Ammon's horn (tissue), 1 donor: Measurements from ENCODE around the gene EFNA2.

Source experiments
- DNase-seq: peaks from one replicate; pipeline ENCODE4 v3.0.0-alpha.2; 2016; ENCODE audit warnings: low spot score

Gene EFNA2

DNA sequence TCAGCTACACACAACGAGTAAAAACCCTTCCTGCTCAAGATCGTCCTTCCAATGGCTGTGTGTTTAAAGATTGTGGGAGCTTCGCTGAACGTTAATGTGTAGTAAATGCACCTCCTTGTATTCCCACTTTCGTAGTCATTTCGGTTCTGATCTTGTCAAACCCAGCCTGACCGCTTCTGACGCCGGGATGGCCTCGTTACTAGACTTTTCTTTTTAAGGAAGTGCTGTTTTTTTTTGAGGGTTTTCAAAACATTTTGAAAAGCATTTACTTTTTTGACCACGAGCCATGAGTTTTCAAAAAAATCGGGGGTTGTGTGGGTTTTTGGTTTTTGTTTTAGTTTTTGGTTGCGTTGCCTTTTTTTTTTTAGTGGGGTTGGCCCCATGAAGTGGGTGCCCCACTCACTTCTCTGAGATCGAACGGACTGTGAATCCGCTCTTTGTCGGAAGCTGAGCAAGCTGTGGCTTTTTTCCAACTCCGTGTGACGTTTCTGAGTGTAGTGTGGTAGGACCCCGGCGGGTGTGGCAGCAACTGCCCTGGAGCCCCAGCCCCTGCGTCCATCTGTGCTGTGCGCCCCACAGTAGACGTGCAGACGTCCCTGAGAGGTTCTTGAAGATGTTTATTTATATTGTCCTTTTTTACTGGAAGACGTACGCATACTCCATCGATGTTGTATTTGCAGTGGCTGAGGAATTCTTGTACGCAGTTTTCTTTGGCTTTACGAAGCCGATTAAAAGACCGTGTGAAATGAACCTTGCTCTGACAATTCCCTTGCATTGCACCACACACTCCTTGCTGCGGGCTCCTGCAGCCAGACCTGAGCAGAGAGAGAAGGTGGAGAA is 13.0 kb upstream of the EFNA2 start:
- peak; percentile 57 for DNase-seq

DNA sequence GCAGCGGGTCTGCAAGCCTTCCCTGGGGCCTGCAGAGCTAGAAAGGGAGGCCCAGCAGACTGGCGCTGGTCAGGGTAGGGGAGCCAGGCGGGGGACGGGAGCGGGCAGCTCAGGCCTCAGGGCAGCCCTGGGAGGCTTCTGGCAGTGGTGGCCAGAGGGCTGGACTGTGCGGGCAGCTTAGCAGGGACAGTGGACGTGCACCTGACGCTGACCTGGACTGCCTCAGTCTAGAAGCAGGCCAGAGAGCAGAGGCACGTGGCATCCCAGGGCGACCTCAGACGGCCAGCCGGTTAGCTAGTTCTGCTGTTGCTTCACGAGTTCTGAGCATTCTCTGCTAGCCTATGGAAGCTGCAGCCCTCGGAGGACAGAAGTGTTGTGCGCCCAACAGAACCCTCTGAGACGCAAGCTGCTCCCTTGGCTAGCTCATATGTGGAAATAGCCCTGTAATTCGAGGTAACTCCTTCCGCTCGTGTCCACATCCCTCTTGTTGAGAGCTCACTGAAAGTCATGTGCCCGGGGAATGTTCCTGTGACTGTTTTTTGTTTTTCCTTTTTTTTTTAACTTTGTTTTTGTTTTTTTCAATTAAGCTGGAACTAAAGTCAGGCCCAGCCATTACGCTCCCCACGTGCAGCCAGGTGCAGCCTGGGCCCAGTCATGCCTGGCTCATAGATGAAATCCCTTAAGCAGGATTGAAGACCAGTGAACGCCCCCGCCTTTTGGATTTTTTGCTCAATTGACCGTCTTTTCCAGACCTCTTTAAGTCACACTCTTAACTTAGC is 12.2 kb upstream of the EFNA2 start:
- DNase-seq: no peak

DNA sequence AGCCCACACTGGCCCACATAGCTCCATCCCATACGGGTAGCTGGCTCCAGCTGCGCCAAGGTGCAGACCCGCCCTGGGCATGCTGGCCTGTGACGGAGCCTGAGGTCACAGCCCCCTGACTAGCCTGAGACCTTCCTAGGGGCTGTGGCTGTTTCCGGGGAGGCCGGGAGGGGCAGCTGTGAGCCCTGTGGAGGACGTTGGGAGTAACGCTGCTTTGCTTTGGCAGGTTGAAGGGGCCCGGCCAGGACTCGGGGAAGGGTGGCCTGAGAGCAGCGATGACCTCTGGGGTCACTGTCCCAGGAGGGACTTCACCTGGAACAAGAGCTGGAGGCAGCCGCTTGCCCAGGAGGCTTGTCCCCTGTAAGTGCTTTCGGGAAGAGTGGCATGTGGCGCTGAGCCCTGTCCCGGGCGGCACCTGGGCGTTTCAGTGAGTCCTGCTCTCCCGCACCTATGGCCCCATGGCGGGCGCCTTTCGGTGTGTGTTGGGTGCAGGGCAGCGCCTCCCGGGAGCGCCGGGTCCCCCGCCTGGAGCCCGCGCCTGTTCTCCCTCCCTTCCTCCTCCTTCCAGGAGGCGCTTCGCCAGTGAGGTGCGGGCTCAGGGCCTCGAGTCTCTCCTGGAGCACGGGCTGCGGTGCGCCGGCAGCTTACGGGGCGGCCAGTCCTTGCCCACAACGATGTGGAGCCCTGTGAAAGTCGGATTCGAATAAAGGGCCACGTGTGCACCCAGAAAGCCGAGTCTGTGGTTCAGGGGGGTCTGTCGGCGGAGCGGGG is 11.4 kb upstream of the EFNA2 start:
- no peak for DNase-seq

DNA sequence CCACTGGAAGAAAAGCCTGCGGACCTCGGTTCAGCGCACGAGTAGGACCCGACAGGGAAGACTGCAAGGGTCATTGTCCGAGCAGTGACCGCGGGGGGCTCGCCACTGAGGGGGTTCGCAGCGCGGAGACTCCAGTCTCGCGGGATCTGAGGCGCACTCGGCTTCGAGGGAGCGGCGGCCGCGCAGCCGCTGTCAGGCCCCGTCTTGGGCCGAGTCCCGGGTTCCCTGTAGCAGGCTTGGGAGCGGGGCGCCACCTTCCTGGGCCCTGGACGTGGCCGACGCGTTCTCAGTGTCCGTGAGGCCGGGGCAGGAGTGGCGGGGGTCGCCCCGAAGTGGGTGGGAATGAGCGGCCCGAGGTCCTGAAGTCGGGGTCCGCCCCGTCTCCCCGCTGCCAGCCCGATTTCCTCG is 10.8 kb upstream of the EFNA2 start:
- no peak for DNase-seq

DNA sequence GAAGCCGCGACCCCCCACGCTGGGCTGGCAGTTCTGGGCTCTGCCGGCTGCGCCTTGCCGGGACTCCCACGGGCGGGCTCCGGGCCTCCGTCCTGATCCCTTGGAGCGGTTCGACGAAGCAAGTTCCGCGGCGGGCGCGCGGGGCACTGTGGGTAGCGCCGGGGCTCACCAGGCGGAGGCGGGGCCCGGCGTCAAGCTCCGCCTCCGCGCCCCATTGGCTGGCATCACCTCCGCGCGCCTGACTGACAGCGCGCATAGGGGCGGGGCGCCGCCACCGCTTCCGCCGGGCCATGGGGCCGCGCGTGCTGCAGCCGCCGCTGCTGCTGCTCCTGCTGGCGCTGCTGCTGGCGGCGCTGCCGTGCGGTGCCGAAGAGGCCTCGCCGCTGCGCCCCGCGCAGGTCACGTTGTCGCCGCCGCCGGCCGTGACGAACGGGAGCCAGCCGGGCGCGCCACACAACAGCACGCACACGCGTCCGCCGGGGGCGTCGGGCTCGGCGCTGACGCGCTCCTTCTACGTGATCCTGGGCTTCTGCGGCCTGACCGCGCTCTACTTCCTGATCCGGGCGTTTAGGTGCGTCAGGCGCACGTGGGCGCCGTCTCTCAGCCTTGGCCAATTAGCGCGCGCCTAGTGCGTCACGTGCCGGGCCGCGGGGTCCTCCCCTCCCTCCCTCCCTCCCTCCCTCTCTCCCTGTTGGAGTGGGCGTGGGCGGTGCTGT is 10.3 kb upstream of the EFNA2 start, which contains the start of gene FAM174C:
Gene FAM174C, plus strand, starts transcription at position 271 of the 716 bp plus-strand sequence. Its CDS starts 20 bp downstream, at position 291.
- DNase-seq: peak; percentile 98

DNA sequence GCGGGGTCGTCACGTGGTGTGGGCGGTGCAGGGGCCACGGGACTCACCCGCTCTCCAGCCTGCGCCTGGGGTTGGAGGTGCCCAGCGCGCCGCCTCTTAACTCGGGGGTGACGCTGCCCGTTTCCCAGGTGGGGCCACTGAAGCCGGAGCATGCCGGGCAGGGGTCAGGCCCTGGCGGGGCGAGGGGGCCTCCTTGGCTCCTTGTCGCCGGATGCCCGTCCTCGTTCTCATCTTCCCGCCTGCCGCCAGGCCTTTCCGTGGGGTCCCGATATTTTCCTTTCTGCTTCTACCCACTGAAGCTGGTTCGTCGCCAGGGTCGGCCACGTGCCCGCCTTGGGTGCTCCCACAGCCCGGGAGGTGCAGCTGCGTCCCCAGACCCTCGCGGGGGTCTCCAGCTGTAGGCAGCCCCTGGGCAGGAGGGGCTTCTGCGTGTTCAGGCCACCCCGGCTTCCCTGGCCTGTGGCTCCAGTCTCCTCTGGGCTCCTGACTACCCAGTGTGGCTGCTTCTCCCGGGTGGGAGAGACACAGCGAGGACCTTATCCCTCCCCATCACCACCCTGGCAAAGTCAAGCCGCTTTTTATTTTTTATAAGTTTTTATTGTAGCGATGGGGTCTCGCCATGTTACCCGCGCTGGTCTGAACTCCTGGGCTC is 9.6 kb upstream of the EFNA2 start:
- no peak for DNase-seq

DNA sequence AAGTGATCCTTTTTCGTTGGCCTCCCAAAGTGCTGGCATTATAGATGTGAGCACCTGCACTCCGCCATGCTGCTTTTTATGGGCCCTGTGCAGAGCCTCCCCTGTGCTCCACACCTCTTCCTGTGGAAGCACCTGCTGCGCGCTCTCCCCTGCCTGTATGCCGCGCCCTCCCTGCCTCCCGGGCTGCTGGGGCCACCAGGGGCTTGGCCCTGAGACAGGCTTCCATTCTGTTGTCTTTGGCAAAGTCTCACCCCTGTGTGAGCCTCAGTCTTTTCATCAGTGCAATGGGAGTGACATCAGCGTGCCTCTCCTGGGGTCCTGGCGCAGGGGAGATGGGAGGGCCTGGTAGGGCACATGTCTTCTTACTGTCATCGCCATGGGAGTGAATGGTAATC is 9.0 kb upstream of the EFNA2 start:
- DNase-seq: no peak

DNA sequence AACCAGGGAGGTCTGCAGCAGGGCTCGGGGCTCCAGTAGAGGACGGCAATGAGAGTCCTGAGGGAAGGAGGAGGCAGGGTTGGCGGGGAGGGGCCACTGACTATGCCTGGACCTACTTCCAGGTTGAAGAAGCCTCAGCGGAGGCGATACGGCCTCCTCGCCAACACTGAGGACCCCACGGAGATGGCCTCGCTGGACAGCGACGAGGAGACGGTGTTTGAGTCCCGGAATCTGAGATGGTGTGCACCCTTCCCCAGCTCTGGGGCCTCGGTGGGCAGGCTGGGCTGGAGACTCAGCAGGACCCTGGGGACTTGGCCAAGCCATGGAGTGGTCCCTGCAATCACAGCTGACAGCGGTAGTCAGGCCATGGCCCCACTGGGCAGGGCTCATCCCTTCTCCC is 8.6 kb upstream of the EFNA2 start:
- DNase-seq: no peak

DNA sequence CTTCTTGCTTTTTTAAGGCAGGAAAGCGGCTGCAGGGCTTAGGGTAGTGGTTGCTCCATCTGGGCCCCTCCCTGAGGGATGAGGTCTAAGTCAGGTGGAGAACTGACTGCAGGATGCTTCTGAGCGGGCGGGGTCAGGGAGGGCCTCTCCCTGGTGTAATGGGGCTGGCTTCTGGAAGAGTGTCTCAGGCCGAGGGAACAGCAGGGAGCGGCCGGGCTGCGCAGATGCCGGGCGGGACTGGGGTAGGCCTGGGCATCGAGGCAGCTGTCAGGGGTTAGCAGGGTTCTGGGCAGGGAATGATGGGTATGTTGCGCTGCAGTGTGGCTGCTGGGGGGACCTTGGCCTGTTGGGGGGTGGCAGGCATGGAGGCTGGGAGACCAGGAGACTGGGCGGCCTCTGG is 7.6 kb upstream of the EFNA2 start:
- DNase-seq: no peak

DNA sequence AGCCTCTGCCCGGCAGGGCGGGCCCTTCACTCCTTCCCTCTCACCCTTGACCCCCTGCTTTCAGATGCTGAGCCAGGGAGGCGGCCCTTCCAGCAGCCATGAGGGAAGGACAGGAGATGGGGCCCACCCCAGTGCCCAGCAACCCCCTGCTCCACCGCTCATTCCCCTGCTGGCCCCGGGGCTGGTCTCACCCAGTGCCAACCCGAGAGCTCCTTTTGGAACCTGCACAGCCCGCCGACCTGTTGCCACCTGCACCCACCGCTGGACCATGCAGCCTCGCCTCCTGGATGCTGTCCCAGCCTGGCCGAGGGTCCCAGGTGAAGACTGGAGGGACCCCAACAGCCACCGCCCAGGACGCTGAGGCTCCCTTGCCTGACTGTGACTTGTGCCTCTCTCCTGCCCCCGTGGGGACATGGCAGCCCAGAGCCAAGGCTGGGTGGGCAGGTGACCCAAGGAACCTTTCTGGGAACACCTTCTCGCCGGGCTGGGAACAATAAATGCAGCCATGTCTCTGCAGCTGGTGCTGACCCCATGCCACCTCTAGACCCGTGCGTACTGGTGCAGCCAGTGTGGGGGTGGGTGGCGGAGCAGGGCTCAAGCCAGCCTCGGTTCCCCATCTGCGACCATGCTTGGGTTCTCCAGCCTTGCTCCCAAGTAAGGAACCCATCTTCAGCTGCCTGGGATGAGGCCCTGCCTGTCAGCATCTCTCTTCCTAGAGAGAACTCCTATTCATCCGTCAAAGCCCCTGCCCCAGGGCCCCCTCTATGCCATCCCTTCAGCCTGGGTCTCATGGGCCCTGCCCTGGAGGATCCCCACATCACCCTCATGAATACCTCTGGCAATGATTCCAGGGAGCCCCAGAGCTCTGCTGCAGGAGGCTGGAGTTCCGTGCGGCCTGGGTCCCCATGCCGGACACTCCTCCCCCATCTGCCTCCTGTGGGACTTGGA is 6.7 kb upstream of the EFNA2 start:
- no peak for DNase-seq

DNA sequence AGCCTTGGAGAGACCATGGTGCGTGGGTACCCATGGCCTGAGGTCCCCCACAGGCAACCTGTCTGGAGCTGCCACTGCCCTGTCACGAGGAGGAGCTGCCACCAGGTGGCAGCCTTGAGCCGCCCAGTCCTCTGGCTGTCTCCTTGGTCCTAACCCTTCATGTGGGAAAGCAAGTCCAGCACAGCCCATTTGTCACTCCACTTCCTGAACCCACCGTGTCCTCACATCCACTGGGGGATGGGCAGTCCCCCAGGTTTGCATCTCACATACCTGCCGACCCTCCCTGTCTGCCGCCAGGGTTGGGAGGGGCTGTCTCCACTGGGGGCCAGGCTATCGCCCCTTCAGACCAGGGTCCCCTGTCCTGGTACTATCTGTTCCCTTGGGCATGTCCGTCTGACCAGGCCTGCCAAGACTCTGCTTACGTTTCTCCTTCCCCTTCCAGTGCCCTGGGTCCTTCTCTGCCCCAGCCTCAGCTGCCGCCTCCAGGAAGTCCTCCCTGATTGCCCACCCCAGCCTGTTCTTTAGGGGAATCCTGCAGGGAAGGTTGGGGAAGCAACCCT is 5.8 kb upstream of the EFNA2 start:
- DNase-seq: peak; percentile 89

DNA sequence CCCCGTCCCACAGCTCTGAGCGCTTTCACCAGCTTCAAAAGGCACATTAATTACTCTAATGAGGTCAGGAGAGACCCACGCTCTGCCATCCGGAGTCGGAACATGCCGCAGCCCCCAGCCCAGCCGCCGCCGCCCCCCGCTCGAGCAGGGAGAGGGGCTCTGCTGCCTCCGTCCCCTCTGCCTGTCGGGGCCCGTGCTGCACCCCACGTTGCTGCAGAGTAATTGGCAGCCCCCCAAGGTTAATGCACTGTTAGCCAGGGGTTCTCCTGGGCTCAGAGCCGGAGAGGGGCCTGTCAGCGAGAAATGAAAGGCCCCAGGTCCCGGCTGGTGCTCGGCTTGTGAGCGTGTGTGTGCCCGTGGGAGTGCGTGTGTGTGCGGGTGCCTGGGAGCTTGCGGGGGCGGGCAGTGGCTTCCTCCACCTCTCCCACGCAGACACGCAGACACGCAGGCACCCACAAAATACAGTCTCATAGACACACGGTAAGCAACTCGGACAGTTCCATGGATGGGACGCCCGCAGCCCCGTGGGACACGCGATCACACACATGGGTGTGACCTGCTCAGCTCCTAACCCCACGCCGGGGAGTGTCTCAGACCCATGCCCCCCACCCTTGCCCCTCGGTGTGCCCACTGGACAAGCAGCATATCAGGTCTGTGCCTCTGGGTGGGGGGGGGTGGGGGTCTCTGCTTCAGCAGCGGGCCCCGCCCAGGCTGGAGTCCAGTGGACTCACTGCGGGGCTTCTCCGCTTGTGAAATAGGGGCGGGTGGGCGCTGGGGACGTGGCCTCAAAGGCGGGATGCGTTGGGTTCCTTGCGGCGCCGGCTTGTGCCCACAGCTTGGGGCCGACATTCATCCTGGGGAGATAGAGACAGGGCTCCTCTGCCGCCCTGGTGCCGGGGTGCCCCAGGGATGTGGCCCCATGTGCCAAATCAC is 4.8 kb upstream of the EFNA2 start:
- no peak for DNase-seq

DNA sequence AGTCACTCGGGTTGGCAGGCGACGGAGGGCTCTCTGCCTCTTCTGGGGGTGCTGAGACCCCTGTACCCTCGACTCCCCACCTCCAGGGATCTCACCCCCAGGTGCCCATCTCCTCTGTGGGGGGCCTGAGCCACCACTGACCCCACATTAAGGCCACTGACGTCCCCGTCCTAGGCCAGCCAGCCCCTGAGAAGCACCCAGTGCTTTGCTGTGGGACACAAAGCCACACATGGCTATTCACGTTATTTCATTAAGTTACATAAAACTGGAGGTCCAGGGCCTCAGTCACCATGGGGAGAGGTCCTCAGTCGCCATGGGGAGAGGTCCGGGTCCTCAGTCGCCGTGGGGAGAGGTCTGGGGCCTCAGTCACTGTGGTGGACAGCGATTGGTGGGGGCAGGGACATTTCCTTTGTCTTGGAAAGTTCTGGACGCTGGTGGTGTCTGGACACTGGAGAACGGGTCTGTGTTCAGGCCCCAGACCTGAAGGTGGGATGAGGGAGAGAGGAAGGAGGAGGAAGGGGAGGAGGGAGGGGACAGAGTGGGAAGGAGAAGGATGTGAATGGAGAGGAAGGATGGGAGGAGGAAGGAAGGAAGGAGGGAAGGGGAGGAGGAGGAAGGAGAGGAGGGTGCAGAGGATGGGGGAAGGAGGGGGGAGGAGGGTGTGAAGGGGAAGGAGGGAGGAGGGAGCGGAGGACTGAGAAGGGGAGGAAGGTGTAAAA is 3.9 kb upstream of the EFNA2 start:
- no peak for DNase-seq

DNA sequence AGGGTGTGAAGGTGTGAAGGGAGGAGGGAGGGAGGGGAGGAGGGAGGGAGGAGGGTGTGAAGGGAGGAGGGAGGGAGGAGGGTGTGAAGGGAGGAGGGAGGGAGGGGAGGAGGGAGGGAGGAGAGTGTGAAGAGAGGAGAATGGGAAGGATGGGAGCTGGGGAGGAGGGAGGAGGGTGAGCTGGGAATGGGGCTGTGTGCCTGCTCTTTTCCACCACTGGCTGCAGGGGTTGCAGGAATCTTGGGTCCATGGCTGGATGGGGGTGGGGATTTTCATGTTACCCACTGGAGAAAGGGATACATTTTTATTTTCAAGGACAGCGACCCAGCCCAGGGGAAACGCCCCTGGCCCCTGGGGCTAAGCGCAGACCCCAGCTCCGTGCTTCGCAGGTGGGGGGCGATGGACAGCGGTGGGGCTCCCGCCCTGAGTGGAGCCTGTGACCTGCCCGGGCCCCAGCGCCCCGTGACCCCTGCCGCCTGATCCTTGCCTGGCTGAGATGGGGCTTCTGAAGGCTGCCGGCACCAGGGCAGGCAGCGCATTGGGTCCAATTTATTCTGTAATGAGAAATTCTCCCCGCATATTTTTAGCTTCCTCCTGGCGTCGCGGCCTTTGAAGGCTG is 3.0 kb upstream of the EFNA2 start:
- no peak for DNase-seq

DNA sequence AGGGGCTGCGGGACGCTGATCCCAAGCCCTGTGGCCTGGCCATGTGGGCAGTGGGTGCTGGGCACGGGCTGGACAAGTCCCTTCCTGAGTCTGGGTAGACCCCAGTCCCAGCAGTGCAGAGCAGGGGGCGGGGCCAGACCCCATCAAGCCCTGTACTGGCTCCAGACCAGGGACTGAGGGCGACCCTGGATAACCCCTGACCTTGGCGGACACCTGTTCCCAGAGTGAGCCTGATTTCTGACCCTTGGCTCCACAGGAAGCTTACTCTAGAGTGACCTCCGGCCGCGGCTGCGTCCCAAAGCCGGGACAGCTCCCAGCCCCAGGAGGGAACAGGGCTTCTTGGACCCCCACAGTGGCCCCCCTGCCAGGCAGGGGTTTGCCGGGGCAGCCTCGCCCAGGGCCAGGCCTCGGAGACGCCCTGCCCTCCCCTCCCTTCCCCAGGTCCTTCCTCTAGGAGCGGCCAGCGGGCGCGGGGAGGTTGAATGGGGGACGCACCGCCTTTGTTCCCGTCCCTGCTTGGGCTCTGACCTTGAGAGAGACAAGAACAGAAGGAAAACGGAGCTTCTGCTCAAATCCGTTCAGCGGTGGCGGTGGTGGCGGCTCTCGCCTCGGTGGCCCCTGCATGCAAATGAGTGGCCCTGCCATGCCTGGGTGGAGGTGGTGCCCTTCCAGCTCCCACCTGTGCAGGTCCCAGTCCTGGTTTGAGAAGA is 2.3 kb upstream of the EFNA2 start:
- DNase-seq: no peak

DNA sequence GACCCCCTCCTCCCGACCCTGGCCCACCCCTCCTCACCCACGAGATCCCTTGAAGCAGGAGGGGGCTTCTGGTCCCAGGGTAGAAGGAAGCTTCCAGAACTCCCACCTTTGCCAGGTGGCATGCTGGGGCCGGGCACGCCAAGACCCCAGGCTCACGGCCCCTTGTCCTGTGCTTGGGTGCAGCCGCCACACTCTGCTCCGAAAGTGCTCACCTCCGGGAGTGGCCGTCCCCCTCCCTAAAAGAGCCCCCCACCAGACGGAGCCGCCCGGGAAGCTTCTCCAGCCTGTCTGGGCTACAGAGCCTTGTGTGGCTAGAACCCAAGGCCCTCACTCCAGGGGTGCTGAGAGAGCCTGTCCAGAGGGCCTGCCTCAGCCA is 1.8 kb upstream of the EFNA2 start:
- DNase-seq: no peak
